HT-29 (cell line): ENCODE measurements around the gene OSBPL1A. TPM values are rescaled to one million over a fixed set of nuclear protein-coding genes. Genes with fewer than 3 reads are reported as not detected.

ENCODE experiments used
- DNase-seq: peaks from one replicate; pipeline ENCODE4 v3.0.0-alpha.2; 2015; ENCODE audit warnings: low spot score
- total RNA-seq: library from RNA; depleted of rRNA; stranded (reverse); fragments of >200 nt; shearing (Covaris generic); gene quantifications from 2 replicates; pipeline ENCODE4 v1.2.3, GENCODE V29; 2014; rRNA removed

The OSBPL1A gene
- total RNA-seq: 13.7 and 14.1 TPM in 2 replicates

DNA sequence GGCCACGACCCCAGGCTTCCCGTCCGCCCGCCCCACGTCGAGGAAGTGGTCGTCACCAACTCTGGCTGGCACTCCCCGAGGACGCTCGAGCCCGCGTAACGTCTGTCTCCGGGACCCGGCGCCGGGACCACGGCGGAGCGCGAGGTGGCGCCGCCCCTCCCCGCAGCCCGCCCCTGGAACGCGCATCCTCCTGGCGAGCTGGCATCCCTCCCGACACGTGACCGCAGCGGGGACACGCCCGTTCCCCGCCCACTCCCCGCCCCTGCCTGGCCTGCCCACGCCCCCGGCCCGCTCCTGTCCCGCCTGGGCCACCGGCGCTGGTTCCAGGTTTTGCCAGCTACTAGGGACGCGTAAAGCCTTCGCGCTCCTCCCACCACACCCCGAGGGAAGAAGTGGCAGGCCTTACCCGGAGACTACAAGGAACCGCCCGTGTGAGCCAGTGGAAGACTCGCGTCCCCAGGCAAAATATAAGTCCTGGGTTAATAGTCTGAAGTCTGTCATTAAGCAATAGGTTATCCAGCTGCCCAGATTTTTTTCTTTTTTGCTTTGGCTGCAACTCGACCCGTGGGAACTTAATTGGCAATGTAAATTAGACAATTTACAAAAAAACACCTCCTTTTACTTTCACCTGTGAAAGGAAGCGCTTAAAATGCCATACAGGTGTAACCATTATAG, at the start of gene OSBPL1A:
TSS of gene OSBPL1A (minus strand) at position 131 of the 675 bp plus-strand sequence. CDS start 20,291 bp downstream, outside the sequence.
- peak; percentile 81 for DNase-seq

DNA sequence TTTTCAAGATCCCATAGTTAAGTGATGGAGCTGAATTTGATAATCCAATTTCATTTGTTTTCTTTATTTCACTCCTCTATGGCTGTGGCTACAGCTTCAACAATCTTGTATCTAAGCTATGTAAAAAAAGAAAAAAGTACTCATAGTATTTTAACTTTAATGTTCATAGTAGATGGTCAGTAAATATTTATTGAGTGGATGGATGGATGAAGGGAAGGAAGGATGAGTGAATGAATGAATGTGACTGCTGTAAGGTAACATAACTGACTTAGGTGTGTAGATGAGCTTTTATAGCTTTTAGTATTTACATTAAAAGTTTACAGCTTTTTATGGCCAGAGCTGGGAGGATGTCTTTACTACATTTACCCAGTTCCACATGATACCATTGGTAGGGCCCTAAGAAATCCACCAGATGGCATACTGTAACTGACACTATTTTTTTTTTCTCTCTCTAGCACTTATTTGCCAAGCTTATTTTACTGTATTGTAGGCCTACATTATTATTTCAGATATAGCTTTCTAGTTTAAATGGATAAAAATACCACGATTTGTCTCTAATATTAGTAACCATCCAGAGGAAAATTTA, 49.4 kb upstream of the OSBPL1A start:
- DNase-seq: peak; percentile 25

DNA sequence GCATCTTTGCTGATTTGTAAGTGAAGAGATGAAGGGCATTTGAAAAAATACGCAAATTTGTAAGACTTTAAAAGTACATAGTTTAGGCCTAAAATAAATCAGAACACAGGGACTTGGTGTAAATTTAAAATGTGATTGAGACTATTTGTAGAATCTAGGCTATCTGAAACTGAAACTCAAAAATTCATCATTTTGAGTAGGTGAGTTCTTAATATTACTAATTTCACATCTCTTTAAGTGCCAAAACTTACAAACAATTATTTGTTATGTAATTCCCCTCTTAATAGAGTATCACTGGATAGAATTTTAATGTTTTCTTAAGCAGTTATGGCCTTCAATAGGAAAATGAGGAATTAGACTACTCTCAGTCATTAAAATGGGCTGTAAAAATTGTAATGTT, 48.8 kb upstream of the OSBPL1A start:
- no peak for DNase-seq

DNA sequence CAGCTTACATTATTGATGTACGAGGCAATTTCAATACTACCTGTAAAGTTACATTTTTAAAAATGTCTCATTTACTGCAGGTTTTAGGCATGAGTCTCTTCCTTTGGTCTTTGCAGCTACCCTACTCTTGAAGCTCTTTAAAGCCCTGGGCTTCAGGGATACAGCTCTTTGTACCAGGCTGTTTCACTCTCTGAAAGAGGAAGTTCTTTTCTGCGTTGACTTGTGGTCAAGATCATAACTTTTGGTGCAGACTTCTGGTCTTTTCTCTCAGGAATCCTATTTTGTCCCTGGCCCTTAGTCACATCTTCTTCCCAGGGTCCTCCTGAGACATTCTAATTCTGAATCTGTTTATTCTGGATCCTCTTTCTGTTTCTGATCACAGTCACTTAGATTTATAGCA, 46.2 kb upstream of the OSBPL1A start:
- no peak for DNase-seq

DNA sequence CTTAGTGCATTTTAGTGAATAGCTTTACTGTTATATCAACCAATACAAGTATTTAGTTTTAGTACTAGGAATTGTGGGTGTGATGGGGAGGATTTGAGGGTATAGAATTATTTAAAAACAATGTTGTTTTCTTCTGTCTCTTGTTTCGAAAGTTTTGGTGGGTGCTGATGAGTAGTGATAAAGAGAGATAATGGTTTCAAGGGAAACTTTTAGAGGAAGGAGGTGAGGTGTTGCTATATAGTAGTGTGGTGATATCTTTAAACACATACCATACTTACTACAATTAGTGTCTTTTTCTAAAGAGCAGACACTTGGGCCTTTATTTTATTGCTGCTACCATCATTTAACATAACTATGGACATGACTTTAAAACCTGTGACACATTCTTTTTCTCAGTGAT, 39.3 kb upstream of the OSBPL1A start:
- DNase-seq: no peak

DNA sequence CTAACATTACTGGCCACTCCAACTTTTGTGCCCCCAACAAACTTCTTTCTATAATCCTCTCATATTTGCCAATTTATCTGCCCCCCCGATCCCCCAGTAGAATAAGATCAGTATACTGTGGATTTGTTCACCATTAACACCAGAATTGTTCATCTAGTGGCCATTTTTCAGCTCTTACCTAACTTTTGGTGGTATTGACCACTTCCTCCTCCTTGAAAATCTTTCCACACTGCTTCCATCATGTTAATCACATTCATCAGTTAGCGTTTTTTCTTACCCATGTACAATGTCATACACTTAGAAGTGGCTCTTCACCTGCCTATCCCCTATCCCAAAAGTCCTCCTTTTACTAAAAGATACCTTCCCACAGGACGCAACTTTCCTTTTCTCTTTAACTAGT, 35.0 kb upstream of the OSBPL1A start:
- no peak for DNase-seq

DNA sequence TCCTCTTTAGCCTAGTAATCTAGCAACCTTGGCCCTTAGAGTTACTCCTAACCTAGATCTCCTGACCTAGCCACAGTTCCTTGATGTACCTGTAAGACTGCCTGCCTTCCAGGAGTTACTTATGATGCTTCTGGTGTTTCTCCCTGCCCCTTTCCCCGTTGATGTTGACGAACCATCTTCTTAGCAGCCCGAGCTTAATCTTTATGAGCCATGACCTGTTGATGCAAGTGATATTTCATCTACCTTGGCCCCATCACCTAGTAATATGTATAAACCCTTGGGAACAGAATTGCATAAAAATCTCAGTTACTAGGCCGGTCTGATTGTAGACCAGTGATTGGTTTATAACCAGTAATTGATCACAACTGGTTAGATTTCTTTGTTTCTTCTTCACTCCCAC, 31.6 kb upstream of the OSBPL1A start:
- DNase-seq: no peak

DNA sequence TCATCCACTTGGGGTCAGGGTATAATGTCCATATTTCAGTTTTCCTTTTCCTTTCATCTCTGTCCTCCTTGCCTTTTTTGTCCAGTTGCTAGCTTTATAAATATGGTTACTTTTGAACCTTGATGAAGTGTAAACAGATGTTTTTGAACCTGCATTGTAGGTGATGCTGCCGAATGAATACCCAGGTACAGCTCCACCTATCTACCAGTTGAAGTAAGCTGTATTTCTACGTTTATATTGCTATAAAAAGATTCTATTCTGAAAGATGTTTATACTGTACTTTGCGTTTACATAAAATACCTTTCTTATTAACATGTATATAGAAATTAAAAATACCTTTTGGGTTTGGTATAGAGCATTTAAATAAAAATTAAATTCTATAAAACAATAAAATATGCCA, 31.1 kb upstream of the OSBPL1A start:
- DNase-seq: no peak

DNA sequence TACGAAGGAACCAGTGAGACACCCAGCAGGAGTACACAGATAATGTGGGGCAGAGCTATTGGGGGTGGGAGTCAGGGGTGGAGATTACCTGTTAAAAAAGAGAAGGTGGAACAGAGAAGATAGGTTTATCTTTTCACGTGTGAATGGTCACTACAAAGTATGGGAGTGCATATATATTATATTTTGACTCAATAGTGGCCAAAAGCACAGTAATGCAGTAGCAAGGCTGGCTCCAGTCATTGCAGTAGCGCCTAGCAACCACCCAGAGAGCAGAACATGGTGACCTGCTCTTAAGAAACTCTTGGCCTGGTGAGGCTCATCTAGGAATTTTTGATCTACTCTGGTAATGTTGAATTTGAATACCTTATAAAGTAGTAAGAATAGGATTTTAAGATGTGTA, 29.9 kb upstream of the OSBPL1A start:
- no peak for DNase-seq

DNA sequence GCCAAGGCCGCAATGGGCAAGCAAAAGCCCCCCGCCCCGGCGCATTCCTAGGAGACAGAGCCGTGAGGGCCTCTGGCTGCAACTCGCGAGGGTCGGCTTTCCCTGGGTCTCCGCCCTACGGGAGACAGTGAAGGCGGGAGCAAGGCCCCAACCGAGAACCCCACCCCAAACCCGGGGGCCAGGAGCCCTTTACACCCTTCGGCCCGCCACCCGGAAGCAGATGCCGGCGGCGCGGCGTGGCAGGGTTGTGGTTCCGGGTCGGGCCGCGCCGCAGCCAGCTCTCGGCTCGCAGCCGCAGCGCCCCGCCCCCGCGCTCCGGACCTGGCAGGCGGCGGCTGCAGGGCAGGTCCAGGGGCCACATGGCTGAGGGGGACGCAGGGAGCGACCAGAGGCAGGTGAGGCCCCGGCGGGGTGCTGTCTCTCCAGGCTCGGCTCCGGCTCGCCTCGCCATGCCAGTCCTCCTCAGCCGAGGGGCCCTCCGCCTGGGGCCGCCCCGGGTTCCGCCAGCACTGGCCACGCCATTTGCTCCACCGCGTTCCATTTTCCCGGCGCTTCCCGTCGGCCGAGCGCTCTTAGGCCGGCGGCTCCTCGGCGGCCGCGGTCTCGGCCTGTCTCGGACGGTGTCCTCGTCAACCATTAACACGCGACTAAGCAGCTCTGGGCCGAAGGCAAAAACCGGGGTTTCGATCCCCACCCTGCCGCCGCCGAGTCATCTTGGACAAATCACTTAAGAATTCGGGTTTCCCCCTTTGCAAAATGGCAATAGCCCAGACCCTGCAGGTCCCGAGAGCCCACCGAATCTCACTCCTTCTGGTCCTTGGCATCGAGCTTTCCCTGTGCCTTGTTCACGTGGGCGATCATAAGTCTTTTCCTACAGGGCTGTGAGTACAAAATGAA, 29.0 kb upstream of the OSBPL1A start, which contains the start of gene IMPACT:
TSS of gene IMPACT (plus strand) at position 273 of the 897 bp plus-strand sequence. CDS start at position 360, 87 bp downstream.
- DNase-seq: peak; percentile 75

DNA sequence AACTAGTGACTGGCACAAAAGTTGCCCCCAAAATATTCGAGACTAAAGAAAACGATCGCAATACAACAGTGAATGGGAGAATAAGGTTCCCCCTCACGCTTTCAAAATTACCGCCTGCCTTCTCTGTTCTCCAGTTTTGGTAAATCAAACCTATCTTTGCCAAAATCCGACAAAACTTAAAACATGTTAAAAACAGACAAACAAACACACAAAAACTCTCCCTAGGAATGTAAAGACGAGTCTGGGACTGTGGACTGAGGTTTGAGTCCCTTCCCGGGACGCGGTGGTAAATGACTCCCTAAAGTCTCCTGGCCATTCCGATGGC, 28.4 kb upstream of the OSBPL1A start:
- no peak for DNase-seq

DNA sequence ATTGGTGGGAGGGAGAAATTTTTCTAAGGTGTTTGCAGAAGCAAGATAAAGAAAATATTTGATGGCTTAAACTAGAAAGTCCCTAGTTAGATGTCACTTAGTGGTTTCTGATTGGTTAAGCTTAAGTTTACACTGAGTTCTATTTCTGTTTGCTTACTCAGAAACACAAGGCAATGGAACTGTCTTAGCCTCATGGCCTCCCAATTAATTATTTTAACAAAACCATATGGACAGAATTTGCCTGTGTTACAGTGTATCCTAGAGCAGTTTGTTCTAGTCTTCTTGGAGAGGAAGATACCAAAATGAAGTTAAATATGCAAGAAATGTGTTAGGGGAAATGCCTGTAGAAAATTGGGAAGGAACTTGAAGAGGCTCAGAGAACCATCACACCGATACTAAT, 24.2 kb upstream of the OSBPL1A start:
- DNase-seq: no peak

DNA sequence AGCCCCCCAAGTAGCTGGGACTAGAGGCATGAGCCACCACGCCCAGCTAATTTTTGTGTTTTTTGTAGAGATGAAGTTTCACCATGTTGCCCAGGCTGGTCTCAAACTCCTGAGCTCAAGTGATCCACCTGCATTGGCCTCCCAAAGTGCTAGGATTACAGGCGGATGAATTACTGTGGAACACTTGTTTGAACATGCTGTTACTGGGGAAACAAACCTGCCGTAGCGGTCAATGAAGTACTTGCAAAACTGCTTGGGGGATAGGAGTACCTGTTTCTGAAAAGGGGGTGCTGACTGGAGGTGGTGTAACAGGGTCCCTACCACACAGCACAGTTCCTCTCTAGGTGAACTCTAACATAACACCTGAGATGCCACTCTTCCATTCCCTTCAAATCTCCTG, 22.9 kb upstream of the OSBPL1A start:
- no peak for DNase-seq

DNA sequence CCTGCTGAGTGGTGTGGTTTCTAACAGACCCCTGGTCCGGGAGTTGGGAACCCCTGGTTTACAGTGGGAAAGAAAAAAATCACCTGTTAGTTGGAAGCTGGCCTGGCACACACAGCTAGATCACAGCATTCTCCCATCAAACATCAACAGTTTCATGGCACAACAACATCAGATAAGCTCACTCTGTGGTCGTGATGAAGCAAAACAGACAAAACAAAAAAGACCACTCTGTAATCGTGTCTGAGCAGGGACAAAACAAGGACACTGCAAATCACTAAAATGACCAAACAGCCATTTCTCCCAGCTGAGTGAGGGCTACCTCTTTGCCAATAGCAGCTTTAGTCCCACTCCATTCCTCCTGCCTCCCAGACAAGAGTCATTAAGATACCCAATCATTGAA, 19.9 kb upstream of the OSBPL1A start:
- no peak for DNase-seq

DNA sequence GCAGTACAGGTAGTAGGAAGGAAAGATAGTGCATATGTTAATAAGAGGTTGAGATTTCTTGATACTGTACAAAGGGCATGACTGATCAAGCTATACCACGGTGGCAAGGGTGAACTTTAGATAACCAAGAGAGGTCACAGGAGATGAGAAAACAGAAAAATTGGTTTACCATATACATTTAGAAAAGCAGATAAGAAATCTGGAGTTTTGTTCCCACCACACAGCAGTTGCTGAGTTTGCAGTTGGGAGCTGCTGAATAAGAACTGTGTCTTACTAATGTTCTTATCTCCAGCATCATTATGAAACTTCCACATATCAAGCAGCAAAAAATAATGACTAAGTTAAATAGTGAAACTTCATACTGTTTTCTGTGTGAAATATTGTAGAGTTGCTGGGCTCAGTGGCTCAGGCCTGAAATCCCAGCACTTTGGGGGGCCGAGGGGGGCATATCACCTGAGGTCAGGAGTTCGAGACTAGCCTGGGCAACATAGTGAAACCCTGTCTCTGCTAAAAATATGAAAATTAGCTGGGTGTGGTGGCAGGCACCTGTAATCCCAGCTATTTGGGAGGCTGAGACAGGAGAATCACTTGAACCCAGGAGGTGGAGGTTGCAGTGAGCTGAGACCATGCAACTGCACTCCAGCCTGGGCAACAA, 16.9 kb upstream of the OSBPL1A start:
- DNase-seq: no peak

DNA sequence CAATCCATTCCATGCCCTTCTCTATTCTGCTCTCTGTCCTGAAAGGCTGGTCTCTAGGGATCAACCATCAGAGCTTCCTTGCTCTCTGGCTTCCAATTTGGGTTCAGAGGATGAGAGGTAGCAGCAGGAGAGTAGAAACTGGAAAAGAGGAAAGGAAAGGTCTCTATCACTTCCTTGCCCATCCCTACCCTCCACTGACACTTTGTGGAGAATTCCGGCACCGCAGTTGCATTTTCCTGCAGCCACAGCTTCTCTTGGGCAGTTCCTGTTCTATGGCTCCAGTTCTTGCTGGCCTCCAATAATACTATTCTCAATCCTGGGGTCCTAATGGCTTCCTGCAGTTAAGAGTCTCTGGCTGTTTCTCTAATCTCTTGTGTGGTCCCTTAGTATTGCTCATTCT, 15.5 kb upstream of the OSBPL1A start:
- no peak for DNase-seq

DNA sequence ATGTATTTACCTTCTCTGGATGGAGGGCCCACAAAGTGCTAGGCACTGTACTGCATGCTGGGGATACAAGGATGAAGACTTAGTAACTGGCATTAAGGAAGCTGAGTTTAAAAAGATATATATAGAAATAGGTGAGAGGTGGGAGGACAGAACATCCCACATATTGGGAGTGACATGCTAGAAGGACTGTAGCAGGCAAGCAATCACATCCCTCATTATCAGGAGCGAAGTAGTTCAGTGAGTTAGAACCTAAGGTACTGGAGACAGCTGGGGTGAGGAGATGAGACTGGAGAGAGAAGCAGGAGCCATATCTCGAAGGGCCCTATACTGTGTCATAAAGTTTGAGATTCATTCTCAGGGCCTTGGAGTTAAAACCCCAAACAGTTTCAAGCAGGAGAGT, 10.9 kb upstream of the OSBPL1A start:
- DNase-seq: no peak

DNA sequence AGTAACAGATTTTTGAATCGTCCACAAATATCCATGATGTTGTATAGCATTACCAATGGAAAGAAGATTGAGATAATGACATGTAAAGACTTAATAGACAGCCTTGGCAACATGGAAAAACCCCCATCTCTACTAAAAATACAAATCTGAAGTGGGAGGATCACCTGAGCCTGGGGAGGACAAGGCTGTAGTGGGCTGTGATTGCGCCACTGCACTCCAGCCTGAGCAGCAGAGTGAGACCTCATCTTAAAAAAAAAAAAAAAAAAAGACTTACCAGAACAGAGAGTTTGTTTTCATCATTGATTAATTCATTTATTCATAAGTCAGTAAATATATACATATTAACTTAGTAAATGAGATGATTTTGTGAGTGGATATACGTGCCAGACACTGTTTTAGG, 7.0 kb upstream of the OSBPL1A start:
- DNase-seq: no peak

DNA sequence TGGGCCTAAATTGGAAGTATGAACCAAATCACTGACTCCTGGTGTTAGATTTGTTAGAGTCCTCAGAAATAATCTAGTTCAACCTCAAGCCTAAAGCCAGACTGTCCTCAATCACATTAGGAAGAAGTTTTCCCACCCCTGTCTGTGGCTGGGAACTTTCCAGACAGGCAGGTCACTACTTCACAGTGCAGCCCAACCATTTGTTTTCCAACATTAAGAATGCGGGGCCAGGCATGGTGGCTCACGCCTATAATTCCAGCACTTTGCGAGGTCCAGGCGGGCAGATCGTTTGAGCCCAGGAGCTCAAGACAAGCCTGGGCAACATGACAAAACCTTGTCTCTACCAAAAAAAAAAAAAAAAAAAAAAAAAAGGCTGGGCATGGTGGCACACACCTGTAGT, 5.5 kb upstream of the OSBPL1A start:
- no peak for DNase-seq

DNA sequence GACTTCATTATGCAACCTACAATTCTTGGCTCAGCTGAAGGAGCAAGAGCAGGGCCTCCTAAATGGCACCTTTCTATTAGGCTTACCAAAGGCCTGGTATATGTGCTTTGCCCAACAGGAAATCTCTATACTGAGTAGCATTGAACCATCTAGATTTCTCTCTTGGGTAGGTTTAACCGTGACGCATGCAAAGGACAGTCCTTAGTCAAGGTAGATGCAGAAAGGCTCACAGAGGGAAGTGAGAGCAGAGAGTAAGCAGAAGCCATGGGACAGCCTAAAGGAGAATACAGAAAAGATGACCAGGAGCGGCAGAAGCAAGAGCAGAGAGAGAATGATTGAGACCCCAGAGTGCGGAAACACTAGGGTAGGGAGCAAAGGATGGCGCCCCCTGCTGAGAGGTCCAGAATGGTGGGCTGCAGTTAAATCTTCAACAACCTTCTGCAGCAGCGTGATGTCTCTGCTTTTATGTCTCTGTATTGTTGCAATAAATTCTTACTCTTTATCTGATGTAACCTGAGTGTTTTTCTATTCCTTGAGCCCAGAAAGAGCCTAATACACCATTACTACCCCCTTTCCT, 4.7 kb upstream of the OSBPL1A start:
- DNase-seq: no peak

DNA sequence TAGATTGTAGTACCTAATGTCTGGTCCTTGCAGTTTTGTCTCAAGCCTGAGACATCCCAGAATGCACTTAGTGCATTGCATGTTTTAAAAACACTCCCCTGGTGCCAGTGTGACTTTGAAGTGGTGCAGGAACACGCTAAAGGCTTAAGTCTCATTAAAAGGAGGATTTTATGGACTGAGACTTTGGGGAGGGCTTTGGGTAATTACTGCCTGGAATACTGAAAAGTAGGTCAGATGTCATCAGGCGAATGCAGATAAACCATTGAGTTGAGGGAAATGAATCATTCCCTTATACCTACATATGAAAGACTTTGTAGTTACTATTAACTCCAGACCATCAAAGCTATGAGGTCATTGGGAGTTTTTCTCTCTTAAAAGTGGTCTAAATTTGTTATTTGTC, 3.0 kb upstream of the OSBPL1A start:
- DNase-seq: no peak

DNA sequence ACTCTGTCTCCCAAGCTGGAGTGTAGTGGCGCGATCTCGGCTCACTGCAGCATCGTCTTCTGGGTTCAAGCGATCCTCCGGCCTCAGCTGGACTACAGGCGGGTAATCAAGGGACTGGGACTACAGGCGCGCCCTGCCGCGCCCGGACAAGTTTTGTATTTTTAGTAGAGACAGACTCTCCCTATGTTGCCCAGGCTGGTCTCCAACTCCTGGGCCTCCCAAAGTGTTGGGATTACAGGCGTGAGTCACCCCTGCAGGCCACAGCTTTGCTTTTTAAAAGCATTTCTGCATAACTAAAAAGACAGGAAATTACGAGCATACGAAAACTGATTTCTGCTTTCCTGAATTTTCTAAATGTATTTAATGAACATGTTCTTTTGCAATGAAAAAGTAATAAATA, 916 bp upstream of the OSBPL1A start:
- DNase-seq: no peak
